K562 (cell line): ENCODE results near the gene PCF11.

ENCODE experiments used
- CTCF ChIP-seq, 3 experiments: IDR thresholded peaks in 2 of 3; conservative IDR thresholded peaks in 1 of 3; 2 replicates each; pipeline ENCODE4 v1.5.1; 2011 to 2012; ENCODE audit warnings: low read length in 3 of 3, mild to moderate bottlenecking in 3 of 3, control low read depth in 2 of 3, improper control_type of control experiment in 1 of 3, inconsistent platforms in 1 of 3, low read depth in 1 of 3, mixed read lengths in 1 of 3, moderate library complexity in 1 of 3; ENCODE audit not compliant: insufficient read depth in 2 of 3
- EZH2 ChIP-seq: IDR thresholded peaks from 2 replicates; pipeline ENCODE4 v1.6.1; 2012; ENCODE audit warnings: low read depth, mild to moderate bottlenecking, inconsistent platforms, low read length, borderline replicate concordance
- HLTF ChIP-seq: fragments of 450-650 bp; IDR thresholded peaks from 2 replicates; pipeline ENCODE4 v1.6.1; 2016
- HNRNPL ChIP-seq: fragments of 200-400 bp; formaldehyde crosslinking; IDR thresholded peaks from 2 replicates; pipeline ENCODE4 v1.6.1; 2017; ENCODE audit warnings: low read depth, mild to moderate bottlenecking, low read length
- MAX ChIP-seq: sonication (generic); formaldehyde crosslinking; IDR thresholded peaks from 2 replicates; pipeline ENCODE4 v1.9.0; 2022; ENCODE audit warnings: mild to moderate bottlenecking, missing genetic modification reagents
- NR1H2 ChIP-seq: sonication (generic); formaldehyde crosslinking; IDR thresholded peaks from 2 replicates; pipeline ENCODE4 v1.4.0; 2020; ENCODE audit warnings: mild to moderate bottlenecking, missing genetic modification reagents
- SETDB1 ChIP-seq: IDR thresholded peaks from one replicate; pipeline ENCODE4 v1.6.1; 2012; ENCODE audit warnings: low read length, control low read depth, inconsistent platforms
- SMARCA4 ChIP-seq: fragments of 450-650 bp; IDR thresholded peaks from 2 replicates; pipeline ENCODE4 v1.6.1; 2016
- USF2 ChIP-seq: sonication (generic); formaldehyde crosslinking; IDR thresholded peaks from 2 replicates; pipeline ENCODE4 v1.5.0; 2020; ENCODE audit warnings: missing genetic modification reagents
- ZNF121 ChIP-seq: sonication (generic); formaldehyde crosslinking; conservative IDR thresholded peaks from 2 replicates; pipeline ENCODE4 v1.8.0; 2022; ENCODE audit warnings: missing genetic modification reagents
- ZNF174 ChIP-seq: fragments of 250-450 bp; sonication (Bioruptor Pico); IDR thresholded peaks from 2 replicates; pipeline ENCODE4 v1.4.0; 2020; ENCODE audit warnings: mild to moderate bottlenecking
- ZNF354B ChIP-seq: fragments of 250-450 bp; sonication (Bioruptor Pico); IDR thresholded peaks from 2 replicates; pipeline ENCODE4 v1.4.0; 2020

GRCh38 chr11:83120327-83120726, 36.6 kb upstream of the PCF11 start:
- TF ChIP-seq EZH2 (no peak), HLTF (no peak), SETDB1 (no peak), MAX (CRISPR knock-in tag) (no peak), ZNF174 (CRISPR knock-in tag) (no peak), CTCF (IDR thresholded peaks at IDR 0.05 in 2 of 3, conservative IDR thresholded peaks at IDR 0.05 in 1 of 3; ENCODE audit: insufficient read depth in 2 of 3, low read depth in 1 of 3, low read length in 3 of 3) (no peak), NR1H2 (CRISPR knock-in tag) (no peak), USF2 (CRISPR knock-in tag) (no peak), ZNF121 (no peak), SMARCA4 (no peak), ZNF354B (CRISPR knock-in tag) (no peak), HNRNPL (no peak)
